ENCODE measurements around the gene POFUT1.

GRCh38 chr20:32278199-32278643, 70.5 kb downstream of the POFUT1 start:
- TF ChIP-seq YY1 (IDR thresholded peaks at IDR 0.05; ENCODE audit: insufficient read depth, insufficient read length) (no peak), ZNF274 (IDR thresholded peaks at IDR 0.05; ENCODE audit: low read depth, low read length) (no peak), SUZ12 (IDR thresholded peaks at IDR 0.05; ENCODE audit: extremely low read depth, insufficient read depth, insufficient read length) (no peak)
